Posterior vena cava (tissue), 2 donors: ENCODE data around the gene TAS2R1. TPM values are rescaled to one million over a fixed set of nuclear protein-coding genes. Genes with fewer than 3 reads are reported as not detected.
"Not testable (repeated sequence)": the region's sequence is repeated elsewhere in the genome, so short reads cannot be mapped to it uniquely, and the experiment has no call there.

Experiments used
- DNase-seq: peaks from one replicate; pipeline ENCODE4 v3.0.0-alpha.2; 2020; ENCODE audit warnings: low spot score
- intact Hi-C, 2 donors: fragments of 100-400 bp; cut with DNase I; formaldehyde crosslinking; loops; one replicate each; pipeline versions ENCODE4 v1.14.1 to v1.14.2; 2022 to 2023
- total RNA-seq, 2 donors: library from RNA; stranded (reverse); fragmentation: NEBNext Ultra II Directional; extraction: Animal tissue kit (Norgen Biotek cat#: 25700); gene quantifications; one replicate each; pipeline ENCODE4 v1.2.1, GENCODE V29; 2021
- donor health status: DM: yes; HTN: yes; CAD: no.
- donor health status: DM: yes; HTN: yes; CAD: no.

TAS2R1 gene
- total RNA-seq, 2 donors from 2014 or later, result not detected

DNA sequence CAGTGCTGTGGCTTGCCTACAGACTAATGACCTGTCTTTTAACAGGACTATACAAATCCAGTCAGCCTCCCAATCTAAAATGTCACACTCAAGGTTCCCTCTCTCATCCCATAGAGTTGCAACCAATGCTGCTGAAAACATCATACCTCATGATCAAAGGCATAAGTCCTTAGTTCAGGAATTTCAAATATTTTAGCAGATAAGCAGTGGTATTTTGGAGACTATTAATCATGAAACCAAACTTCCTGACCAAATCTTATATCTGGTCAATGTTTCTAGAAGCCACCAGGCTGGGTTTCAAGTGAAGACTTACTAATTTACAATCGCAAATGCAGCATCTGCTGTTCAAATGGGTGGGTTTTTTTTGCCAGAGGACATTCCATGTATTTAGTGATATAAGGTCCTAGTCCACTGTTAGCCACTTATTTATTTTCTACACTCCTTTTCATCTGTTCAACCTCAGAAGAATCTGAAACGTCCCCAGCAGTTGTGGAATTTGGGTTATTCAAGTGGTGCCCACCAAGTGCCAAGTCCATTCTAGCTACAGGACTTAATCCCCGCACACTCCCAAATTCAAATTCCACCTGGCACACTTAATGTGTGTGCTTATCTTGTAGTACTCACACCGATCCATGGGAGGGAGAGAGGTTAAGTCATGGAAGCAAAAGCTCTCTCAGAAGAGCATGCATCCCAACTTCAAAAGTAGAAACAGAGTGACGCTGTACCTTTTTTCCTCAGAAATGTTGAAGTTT is 5.8 kb downstream of the TAS2R1 start:
- intact Hi-C loops, result no loop called here

DNA sequence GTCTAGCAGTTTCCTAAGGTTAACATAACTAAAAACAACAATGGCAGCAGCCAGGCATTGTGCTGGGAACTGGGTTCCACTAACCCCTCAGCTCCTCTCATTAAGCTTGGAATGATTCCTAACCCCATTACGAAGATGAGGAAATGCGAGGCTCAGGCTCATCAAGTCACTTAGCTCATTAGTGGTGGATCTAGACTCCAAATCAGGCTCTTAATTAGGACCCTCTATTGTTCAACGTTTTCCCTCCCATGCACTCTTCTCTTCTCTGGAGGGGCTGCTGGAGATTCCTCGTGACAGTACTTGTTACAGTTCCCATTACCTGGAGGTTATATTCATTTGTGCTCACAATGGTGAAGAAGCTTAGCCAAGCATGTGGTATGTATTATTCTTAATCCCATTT is 6.5 kb downstream of the TAS2R1 start:
- intact Hi-C loops, result no loop called here
- DNase-seq, result no peak

More for the DNA sequence above, 5.8 kb downstream of the TAS2R1 start:
- DNase-seq, result no peak

DNA sequence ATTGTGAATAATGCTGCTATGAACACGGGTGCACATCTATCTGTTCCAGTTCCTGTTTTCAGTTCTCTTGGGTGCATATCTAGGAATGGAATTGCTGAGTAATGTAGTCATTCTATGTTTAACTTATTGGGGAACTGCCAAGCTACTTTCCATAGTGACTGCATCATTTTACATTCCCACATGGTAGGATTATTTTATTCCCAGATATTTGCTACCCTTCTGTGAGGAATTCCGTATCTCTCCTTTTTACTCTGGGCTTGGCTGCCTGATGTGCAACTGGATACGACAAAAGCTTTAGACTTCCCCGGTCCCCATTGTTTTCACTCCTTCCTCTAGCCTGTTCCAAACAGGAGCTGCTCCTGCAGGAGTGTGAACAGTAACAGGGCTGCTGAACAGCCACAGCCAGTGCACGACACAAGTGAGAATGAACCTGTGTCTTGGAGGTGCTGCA is 7.2 kb downstream of the TAS2R1 start:
- intact Hi-C loops, result no loop called here

DNA sequence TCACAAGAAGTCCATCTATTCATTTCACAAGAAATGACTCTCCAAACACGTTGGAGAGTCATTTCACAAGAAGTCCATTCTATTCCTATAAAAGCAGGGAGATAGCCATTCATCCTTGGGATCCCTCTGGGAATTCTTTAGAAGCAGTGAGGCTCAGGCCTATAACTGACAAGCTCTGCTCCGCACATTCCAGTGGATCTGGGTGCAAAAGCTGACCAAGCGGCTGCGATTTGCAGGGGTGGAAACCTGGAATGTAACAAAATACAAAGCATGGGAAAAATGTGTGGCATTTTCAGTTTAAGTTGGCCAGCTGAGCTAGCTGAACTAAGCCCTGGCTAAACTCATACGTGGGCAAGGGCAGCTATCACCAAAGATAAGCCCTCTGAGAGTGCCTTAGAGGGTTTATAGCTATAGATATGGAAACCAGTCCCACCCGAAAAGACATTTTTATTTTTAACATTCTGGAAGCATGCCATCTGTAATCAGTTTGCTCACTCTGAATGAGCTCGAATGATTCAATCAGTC is 8.7 kb downstream of the TAS2R1 start:
- intact Hi-C loops, result no loop called here
- DNase-seq, result no peak

More for the DNA sequence above, 7.2 kb downstream of the TAS2R1 start:
- no peak for DNase-seq

DNA sequence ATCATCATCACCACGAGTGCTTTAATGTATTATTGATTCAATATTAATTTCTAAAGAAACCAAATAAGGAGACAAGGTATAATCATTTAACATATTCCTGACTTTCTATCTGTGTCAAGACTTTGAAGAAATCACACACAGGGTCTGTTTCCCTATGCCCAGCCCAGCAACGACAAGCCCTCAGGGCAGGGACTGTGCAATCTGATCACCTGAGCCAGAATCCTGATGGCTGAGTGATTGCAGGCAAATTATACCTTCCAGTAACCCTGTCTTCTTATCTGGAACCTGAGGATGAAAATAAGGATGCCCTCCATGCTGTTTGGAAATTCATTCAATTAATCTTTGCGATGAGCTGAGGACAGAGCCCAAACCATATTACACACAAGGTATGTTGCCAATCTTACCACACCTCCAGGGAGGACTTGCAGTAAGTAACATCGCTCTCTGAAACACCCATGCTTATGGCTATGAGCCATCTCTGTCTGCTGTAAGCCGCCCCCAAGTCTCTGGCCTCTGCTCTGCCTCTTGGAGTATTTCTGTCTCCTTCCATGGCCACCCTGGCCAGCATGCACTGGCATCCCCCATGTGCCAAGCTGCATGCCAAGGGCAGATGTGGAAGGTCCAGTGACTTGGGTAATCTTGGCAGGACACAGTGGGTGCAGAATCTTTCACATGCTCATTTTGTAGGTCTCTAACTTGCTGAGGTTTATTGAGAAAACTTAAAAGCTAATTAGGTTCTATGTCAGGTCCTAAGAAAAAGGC is 10.6 kb downstream of the TAS2R1 start:
- no peak for DNase-seq
- intact Hi-C loops, result no loop called here

DNA sequence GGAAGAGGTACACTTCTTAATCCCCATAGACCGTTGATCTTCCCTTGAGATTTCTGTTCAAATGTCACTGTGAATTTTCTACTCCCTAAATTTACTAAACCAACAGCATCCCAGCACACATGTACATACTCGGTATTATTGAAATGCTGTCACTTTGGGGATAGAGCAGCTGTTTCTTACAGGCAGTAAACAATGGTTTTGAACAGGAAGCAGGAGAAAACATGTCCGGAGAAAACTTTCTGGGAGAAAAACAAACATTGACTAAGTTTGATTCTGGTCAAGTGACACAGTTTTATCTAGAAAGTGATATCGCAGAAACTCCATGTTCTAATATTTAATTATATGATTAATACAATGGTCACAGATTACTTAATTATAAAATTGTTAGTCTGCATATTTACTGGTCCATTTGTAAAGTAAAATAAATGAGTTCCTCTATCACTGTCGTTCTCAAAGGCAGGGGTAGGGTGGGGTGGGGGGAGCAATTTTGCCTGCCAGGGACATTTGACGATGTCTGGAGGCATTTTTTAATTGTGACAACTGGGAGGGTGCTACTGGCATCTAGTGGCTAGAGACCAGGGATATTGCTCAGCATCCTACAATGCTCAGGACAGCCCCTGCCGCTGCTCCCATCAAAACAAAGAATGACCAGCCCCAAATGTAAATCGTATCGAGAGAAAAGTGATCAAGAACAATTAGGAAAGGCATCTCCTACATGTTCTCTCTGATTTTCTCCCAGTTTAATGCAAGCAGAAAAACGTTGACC is 12.2 kb downstream of the TAS2R1 start:
- intact Hi-C loops, result no loop called here
- DNase-seq, result no peak

DNA sequence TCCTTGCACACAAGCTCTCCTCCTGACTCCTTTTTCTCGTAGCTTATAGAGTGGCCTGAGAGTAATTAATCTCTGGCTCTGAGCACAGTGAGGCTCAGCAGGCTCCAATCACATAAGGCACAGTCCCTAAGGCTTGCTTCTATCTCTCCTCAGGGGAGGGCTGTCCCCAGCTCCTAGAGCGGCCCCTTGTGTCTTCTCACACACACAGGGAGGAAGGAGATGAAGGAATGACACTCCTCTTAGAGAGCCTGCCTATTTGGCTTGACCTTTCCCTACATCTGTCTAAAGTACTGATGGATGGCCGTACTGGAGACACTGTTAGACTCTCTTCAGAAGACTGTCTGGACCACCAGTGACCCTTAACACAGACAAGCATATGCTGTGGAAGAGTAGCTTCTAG is 12.9 kb downstream of the TAS2R1 start:
- intact Hi-C loops, result no loop called here
- DNase-seq, result no peak

DNA sequence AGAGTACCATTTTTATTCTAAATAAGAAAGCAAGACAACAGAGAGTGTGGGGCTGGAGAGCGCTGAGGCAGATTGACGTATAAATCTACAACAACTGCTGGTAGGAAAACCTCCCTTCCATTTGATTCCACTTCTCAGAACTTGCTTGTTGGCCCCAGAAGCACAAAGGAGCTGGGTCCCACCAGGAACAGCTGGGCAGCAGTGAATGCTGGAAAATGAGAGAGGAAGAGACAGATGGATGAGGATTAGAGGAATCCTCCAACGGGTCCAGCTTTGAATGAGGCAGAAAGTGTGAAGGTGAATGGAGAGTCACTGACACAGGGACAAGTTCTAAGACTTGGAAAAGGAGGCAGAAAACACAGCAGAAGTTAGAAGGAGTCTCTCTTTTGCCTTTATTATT is 14.8 kb downstream of the TAS2R1 start:
- DNase-seq, result no peak
- intact Hi-C loops, result no loop called here

DNA sequence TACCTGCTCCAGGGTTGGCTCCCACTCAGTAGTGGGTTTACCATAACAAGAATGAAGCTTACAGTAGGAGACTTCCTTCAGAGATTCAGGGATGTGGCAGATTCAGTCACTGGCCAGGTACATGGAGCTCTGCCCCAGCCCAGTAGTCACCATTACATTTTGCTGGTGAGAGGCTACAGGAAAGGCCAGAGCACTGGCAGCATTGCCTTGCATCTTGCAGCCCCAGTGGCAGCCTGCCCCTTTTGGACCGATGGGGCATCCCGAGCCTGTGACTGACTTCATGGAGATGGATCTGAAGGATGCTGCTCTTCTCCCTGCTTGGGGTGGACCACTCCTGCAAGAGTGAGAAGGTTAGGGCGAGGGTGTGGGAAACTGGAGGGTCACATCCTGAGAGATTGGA is 16.8 kb downstream of the TAS2R1 start:
- DNase-seq, result no peak
- intact Hi-C loops, result no loop called here

DNA sequence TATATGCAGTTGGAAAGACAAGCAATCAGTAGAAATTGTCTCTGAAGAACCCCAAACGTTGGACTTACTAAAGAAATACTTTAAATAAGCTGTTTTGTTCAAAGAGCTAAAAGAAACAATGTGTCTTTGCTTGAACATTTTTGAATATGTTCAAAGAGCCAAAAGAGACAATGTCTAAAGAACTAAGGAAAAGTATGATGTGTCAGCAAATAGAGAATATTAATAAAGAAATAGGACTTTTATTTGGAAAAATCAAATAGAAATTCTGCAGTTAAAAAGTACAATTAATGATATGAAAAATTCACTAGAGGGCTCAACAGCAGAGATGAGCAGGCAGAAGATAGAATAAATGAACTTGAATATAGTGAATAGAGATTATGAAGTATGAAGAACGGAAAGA is 19.2 kb downstream of the TAS2R1 start:
- DNase-seq, result no peak
- intact Hi-C loops, result no loop called here

DNA sequence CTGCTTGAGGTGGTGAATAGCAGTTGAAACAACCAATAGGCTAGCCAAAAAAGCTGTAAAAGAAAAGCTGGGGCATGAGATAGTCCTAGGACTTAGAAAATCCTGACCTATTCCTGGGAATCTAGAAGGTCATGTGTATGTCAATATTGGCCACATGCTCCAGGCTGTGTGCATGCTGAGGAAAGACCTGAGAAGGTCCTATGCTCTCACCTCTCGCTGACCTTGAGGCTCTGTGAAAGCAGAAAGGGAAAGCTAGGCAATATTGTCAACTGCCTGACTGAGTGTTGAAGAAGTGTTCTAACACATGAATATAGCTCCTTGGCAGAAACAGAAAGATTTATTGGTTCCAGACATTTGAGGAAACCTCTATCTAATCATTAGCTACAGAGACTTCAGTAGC is 19.8 kb downstream of the TAS2R1 start:
- intact Hi-C loops, result no loop called here
- DNase-seq, result no peak

DNA sequence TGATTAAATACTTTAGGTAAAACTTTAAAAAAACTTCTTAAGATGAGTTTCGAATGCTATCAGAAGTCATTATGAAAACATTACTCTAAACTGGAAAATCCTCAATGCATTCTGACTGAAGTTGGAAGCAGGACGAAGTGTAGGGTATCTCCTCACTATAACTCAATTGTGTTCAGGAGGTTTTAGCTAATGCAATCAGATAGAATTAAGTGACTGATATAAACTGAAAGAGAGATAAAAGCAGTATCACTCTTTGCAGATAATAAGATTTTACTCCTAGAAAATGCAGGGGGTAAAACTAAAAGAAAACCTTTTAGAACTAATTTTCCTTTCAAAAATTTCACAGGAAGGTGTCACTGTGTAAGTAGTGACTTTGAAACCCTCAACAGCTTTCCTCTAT is 22.1 kb downstream of the TAS2R1 start:
- intact Hi-C loops, result loop anchor here in 1 of 2 donors (10.0 kb wide), 1 partner anchor 1093 kb away; no protein-coding TSS in a partner anchor
- DNase-seq, result no peak

DNA sequence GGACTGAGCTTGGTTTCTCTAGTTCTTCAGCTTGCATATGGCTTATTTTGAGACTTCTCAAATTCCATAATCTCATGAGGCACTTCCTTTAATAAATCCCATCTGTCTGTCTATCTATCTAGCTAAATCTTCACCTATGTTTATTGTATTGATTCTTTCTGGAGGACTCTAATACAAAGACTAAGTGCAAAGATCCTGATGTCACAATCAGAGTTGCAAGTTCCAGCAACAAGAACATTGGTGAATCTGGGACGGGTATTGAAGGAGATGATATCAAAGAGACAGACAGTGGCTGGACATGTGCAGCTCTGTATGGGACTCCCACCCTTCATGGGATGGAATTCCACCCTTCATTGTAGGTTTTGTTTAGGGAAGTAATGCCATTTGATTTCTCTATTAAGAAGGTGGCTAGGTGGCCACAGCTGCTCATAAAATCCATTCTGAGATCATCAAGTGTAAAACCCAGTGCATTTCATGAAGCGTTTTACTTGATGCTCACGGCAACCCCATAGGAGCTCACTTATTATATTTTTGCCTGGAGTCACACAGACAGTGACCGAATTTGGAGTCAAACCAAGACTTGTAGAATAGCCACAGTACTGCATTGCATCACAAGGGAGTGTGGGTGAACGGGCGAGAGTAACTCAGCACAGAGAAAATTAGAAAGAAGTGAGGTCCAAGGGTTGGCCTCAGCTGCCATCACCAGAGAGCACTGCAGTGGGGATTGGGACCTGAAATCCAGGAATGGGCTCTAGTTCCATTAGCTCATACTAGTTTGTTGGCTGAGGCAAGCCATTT is 24.9 kb downstream of the TAS2R1 start:
- intact Hi-C loops, result loop anchor here in 1 of 2 donors (10.0 kb wide), 1 partner anchor 1090 kb away; no protein-coding TSS in a partner anchor
- DNase-seq, result no peak

DNA sequence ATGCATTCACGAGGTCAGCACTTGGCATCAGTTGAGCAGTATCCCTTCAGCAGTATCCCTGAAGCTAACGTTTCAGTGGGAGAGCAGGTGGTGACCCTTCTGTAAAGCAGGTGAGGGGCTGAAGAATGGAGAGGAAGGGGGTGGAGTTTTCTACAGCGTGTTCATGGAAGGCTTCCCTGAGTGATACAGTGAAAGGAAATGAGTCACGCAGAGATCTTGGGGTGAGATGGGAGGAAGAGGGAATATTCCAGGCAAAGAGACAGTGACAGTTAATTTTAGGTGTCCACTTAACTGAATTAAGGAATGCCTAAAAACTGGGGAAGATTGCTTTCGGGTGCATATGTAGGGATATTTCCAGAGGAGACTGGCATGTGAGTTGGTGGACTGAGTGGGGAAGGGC is 25.7 kb downstream of the TAS2R1 start:
- intact Hi-C loops, result loop anchor here in 1 of 2 donors (10.0 kb wide), 1 partner anchor 1090 kb away; no protein-coding TSS in a partner anchor
- DNase-seq, result no peak

DNA sequence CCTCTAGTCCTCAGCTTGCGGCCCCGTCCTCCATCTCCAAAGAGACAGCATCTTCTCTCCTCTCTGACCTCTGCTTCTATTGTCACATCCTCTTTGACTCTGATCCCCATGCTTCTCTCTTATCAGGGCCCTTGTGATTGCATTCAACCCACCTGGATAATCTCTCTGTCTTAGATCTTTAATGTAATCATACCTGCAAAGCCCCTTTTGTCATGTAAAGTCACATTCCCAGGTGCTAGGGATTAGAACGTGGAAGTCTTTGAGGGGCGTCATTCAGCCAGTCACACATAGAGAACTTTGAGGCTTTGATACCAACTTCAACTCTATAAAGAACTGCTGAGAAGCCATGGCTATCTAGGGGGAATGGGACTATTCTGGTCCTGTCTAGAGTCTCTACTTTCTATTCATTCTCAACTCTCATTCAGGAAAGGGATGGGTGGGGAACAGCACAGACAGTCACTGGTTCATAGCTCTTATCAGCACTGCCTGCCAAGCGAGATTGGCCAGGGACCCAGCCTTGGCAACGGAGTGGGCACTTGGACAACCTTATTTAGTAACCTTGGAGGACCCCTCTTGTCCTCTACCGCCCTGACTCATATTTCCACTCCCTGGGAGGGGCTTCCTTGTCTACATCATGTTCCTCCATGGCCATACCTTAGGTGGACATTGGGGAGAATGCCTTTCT is 29.0 kb downstream of the TAS2R1 start:
- no peak for DNase-seq
- intact Hi-C loops, result loop anchor here in 1 of 2 donors (10.0 kb wide), 1 partner anchor 1086 kb away; no protein-coding TSS in a partner anchor

DNA sequence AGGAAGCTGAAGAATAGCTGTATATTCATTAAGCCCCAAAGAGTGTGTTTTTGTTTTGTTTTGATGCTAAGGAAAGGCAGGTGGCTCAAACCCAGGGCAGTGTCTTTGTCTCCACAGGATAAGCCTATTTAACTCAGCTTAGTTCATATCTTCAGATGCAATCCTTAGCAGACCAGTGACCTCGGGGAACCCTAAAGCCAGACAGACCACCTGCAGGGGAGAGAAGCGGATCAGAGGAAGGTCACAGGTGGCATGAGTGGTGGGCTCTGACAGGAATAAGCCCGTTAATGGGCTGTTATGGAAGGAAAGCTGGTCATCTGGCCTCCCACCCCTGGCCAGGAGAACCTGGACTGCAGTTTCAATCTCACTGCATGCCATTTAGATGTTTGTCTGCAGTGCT is 30.8 kb downstream of the TAS2R1 start:
- DNase-seq, result no peak
- intact Hi-C loops, result no loop called here

DNA sequence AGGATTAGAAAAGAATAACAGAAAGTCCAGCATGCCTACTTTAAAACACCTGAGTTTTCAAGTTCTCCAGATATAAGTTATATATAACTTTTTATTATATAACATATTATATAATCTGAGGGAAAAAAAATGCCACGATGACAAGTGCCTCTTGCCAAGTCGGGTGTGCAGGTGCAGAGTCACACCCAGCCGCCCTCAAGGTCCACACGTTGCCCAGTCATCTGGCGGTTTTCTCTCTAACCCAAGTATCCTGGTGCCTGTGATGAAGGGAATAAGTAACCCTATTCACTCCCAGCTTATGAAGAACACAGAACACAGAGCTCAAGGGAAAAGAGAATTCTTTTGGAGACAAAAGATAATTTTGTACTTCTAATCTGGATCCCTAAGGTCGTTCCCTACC is 31.8 kb downstream of the TAS2R1 start:
- intact Hi-C loops, DNase-seq: not testable (repeated sequence)

DNA sequence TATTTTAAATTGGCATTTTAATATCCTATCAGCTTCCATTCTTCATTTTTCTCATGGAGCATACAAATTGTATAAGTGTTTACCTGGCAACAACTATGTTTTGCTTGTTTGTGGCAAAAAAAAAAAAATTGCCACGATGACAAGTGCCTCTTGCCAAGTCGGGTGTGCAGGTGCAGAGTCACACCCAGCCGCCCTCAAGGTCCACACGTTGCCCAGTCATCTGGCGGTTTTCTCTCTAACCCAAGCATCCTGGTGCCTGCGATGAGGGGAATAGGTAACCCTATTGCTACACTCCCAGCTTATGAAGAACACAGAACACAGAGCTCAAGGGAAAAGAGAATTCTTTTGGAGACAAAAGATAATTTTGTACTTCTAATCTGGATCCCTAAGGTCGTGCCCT is 32.8 kb downstream of the TAS2R1 start:
- intact Hi-C loops, DNase-seq: not testable (repeated sequence)
